HG03521 (cell line): ENCODE results near the gene TMX2.

Experiments
- ATAC-seq: cut with Tn5 transposase; IDR thresholded peaks from one replicate; pipeline ENCODE4 v1.9.1; 2021; ENCODE audit warnings: mild to moderate bottlenecking, moderate library complexity; ENCODE audit not compliant: unreplicated experiment

Gene TMX2

GRCh38 chr11:57763568-57763967 lies 51.2 kb downstream of the TMX2 start:
- no peak for ATAC-seq

- no peak for ATAC-seq
Observed at GRCh38 chr11:57764021-57764420, 51.6 kb downstream of the TMX2 start.

- ATAC-seq, result no peak
Observed at GRCh38 chr11:57764566-57764965, 52.2 kb downstream of the TMX2 start.

- no peak for ATAC-seq
Observed at GRCh38 chr11:57764972-57765371, 52.6 kb downstream of the TMX2 start.

GRCh38 chr11:57770793-57771192 lies 58.4 kb downstream of the TMX2 start:
- ATAC-seq, result no peak

- ATAC-seq, result no peak
Observed at GRCh38 chr11:57771365-57771764, 59.0 kb downstream of the TMX2 start.

GRCh38 chr11:57772562-57772961 lies 60.2 kb downstream of the TMX2 start:
- no peak for ATAC-seq

GRCh38 chr11:57773026-57773598 lies 60.7 kb downstream of the TMX2 start:
- no peak for ATAC-seq

GRCh38 chr11:57775491-57775890 lies 63.1 kb downstream of the TMX2 start:
- no peak for ATAC-seq

- ATAC-seq, result no peak
Observed at GRCh38 chr11:57776031-57776521, 63.7 kb downstream of the TMX2 start.

- no peak for ATAC-seq
Observed at GRCh38 chr11:57776577-57777210, 64.3 kb downstream of the TMX2 start.

GRCh38 chr11:57777969-57778317 lies 65.5 kb downstream of the TMX2 start:
- no peak for ATAC-seq

- ATAC-seq, result no peak
Observed at GRCh38 chr11:57778318-57779037, 66.1 kb downstream of the TMX2 start.

- ATAC-seq, result no peak
Observed at GRCh38 chr11:57779276-57779675, 66.9 kb downstream of the TMX2 start.

- no peak for ATAC-seq
Observed at GRCh38 chr11:57781529-57781943, 69.1 kb downstream of the TMX2 start.

- ATAC-seq, result no peak
Observed at GRCh38 chr11:57785072-57785471, 72.7 kb downstream of the TMX2 start.

GRCh38 chr11:57786436-57786835 lies 74.0 kb downstream of the TMX2 start:
- ATAC-seq, result no peak

- ATAC-seq, result no peak
Observed at GRCh38 chr11:57787006-57787604, 74.7 kb downstream of the TMX2 start.

- no peak for ATAC-seq
Observed at GRCh38 chr11:57787920-57788702, 75.7 kb downstream of the TMX2 start.

GRCh38 chr11:57788703-57789088 lies 76.3 kb downstream of the TMX2 start:
- no peak for ATAC-seq
